GM12878 (cell line): ENCODE measurements around the gene SFMBT1. TPM values are rescaled to one million over a fixed set of nuclear protein-coding genes. Genes with fewer than 3 reads are reported as not detected.

Experiments
- ATAC-seq: fragments of 200-7000 bp; cut with Tn5 transposase; 3 replicates; pipeline ENCODE4 v1.9.1; 2020; ENCODE audit warnings: mild to moderate bottlenecking, moderate library complexity
- BruUV-seq: library from RNA; stranded (reverse); fragments of 400-500 nt; replicated peaks from 2 replicates; lab custom pipeline; 2021; lab: Mats Ljungman, UMichigan
- CTCF ChIA-PET: fragments of 300-600 bp; sonication (Branson Sonifier 250); formaldehyde crosslinking; extraction: SDS; loops from one replicate; lab custom pipeline; 2021; ENCODE audit warnings: inconsistent platforms; lab: Yijun Ruan, JAX
- POLR2A ChIA-PET: fragments of 350-600 bp; formaldehyde crosslinking; extraction: SDS; loops from one replicate; lab custom pipeline; 2021; ENCODE audit warnings: inconsistent platforms; lab: Charles Lee
- RAD21 ChIA-PET: fragments of 300-600 bp; sonication (Branson Sonifier 250); formaldehyde crosslinking; loops from one replicate; lab custom pipeline; 2023; ENCODE audit warnings: antibody characterized with exemption; ENCODE audit not compliant: unreplicated experiment; lab: Charles Lee
- SMC1A ChIA-PET: fragments of 300-600 bp; sonication (Branson Sonifier 250); formaldehyde crosslinking; loops from one replicate; lab custom pipeline; 2023; ENCODE audit not compliant: unreplicated experiment, uncharacterized antibody; lab: Charles Lee
- DNase-seq: peaks from one replicate; pipeline ENCODE4 v3.0.0-alpha.2; 2011; ENCODE audit warnings: low read depth, low spot score
- FAIRE-seq: peaks from 3 replicates; lab custom pipeline; 2011; peaks lifted over from hg19 to GRCh38; lab: Jason Lieb, UNC
- H2AFZ ChIP-seq: 2 replicates; pipeline ENCODE4 v1.6.0; 2011; ENCODE audit warnings: low read depth, low read length, control low read depth; ENCODE audit not compliant: control insufficient read depth
- H3K27ac ChIP-seq: 2 replicates; pipeline ENCODE4 v1.5.1; 2011; ENCODE audit warnings: control low read depth; ENCODE audit not compliant: control insufficient read depth, insufficient read depth
- H3K27me3 ChIP-seq, 2 experiments: replicated peaks in 1 of 2; 2 replicates each; pipeline versions ENCODE4 v1.6.0 to v1.6.1; 2011; ENCODE audit warnings: low read length in 1 of 2; ENCODE audit not compliant: control insufficient read depth in 2 of 2, insufficient read depth in 2 of 2
- H3K36me3 ChIP-seq, 2 experiments: 2 replicates each; pipeline ENCODE4 v1.5.1; 2011; ENCODE audit warnings: low read length in 1 of 2; ENCODE audit not compliant: control insufficient read depth in 2 of 2, insufficient read depth in 2 of 2
- H3K4me1 ChIP-seq: 2 replicates; pipeline ENCODE4 v1.6.1; 2011; ENCODE audit warnings: mild to moderate bottlenecking, low read length, moderate library complexity, mixed read lengths; ENCODE audit not compliant: control insufficient read depth, insufficient read depth
- H3K4me2 ChIP-seq: 2 replicates; pipeline ENCODE4 v1.6.0; 2011; ENCODE audit warnings: control low read depth; ENCODE audit not compliant: control insufficient read depth, insufficient read depth
- H3K4me3 ChIP-seq: fragments of 200-600 bp; sonication (generic); 2 replicates; pipeline ENCODE4 v1.5.1; 2016
- H3K79me2 ChIP-seq: 2 replicates; pipeline ENCODE4 v1.6.0; 2011; ENCODE audit warnings: low read length; ENCODE audit not compliant: control insufficient read depth, insufficient read depth
- H3K9ac ChIP-seq: 2 replicates; pipeline ENCODE4 v1.8.0; 2011; ENCODE audit warnings: low read length, control low read depth, mixed read lengths; ENCODE audit not compliant: control insufficient read depth, insufficient read depth
- H3K9me3 ChIP-seq: replicated peaks from 3 replicates; pipeline ENCODE4 v1.5.1; 2011; ENCODE audit warnings: mild to moderate bottlenecking, low read length; ENCODE audit not compliant: control insufficient read depth, insufficient read depth
- H4K20me1 ChIP-seq: 2 replicates; pipeline ENCODE4 v1.6.0; 2011; ENCODE audit not compliant: control insufficient read depth, insufficient read depth
- BRCA1 ChIP-seq: IDR thresholded peaks from 2 replicates; pipeline ENCODE4 v1.6.1; 2011; ENCODE audit warnings: low read depth, low read length, improper control_type of control experiment
- CBX5 ChIP-seq: sonication (generic); IDR thresholded peaks from 2 replicates; pipeline ENCODE4 v1.6.1; 2016; ENCODE audit warnings: low read depth, moderate library complexity, mild to moderate bottlenecking, inconsistent platforms
- CHD2 ChIP-seq: IDR thresholded peaks from 2 replicates; pipeline ENCODE4 v1.6.1; 2011; ENCODE audit warnings: low read depth, low read length, improper control_type of control experiment, borderline replicate concordance
- CHD4 ChIP-seq: fragments of 200-600 bp; sonication (generic); IDR thresholded peaks from 2 replicates; pipeline ENCODE4 v1.6.1; 2016; ENCODE audit warnings: mild to moderate bottlenecking
- CREB1 ChIP-seq: IDR thresholded peaks from 2 replicates; pipeline ENCODE4 v1.6.1; 2012; ENCODE audit warnings: low read depth, mild to moderate bottlenecking, inconsistent platforms
- CREM ChIP-seq: IDR thresholded peaks from 2 replicates; pipeline ENCODE4 v1.6.1; 2014; ENCODE audit warnings: antibody characterized with exemption, low read depth
- IKZF2 ChIP-seq, 2 experiments: fragments of 450-650 bp; IDR thresholded peaks; 2 replicates each; pipeline ENCODE4 v1.6.1; 2017; ENCODE audit warnings: mild to moderate bottlenecking in 2 of 2, moderate library complexity in 2 of 2
- IRF5 ChIP-seq: fragments of 450-650 bp; IDR thresholded peaks from 2 replicates; pipeline ENCODE4 v1.6.1; 2017; ENCODE audit warnings: borderline replicate concordance
- JUNB ChIP-seq: IDR thresholded peaks from 2 replicates; pipeline ENCODE4 v1.6.1; 2016; ENCODE audit warnings: antibody characterized with exemption, mild to moderate bottlenecking
- JUND ChIP-seq: IDR thresholded peaks from 2 replicates; pipeline ENCODE4 v1.6.1; 2012; ENCODE audit warnings: low read depth, mild to moderate bottlenecking, low read length, improper control_type of control experiment, moderate library complexity
- MEF2A ChIP-seq: IDR thresholded peaks from 2 replicates; pipeline ENCODE4 v1.6.1; 2011; ENCODE audit warnings: low read depth, mild to moderate bottlenecking, low read length, moderate library complexity; ENCODE audit not compliant: insufficient read depth
- MYB ChIP-seq: fragments of 150-350 bp; IDR thresholded peaks from 2 replicates; pipeline ENCODE4 v1.6.1; 2014; ENCODE audit warnings: mild to moderate bottlenecking, low read depth, low read length, borderline replicate concordance
- NRF1 ChIP-seq: conservative IDR thresholded peaks from 2 replicates; pipeline ENCODE4 v1.6.1; 2011; ENCODE audit warnings: mild to moderate bottlenecking, low read depth, low read length, improper control_type of control experiment
- PBX3 ChIP-seq: IDR thresholded peaks from 2 replicates; pipeline ENCODE4 v1.6.1; 2011; ENCODE audit warnings: mild to moderate bottlenecking, low read depth, low read length, moderate library complexity; ENCODE audit not compliant: insufficient replicate concordance
- PML ChIP-seq: IDR thresholded peaks from 2 replicates; pipeline ENCODE4 v1.6.1; 2012; ENCODE audit warnings: low read length, inconsistent platforms
- POLR2A ChIP-seq: IDR thresholded peaks from 2 replicates; pipeline ENCODE4 v1.6.1; 2011; ENCODE audit warnings: low read depth, mild to moderate bottlenecking, low read length
- TCF12 ChIP-seq: IDR thresholded peaks from 2 replicates; pipeline ENCODE4 v1.6.1; 2011; ENCODE audit warnings: low read depth, mild to moderate bottlenecking, low read length
- ZNF274 ChIP-seq: IDR thresholded peaks from one replicate; pipeline ENCODE4 v1.8.0; 2011; ENCODE audit not compliant: insufficient read length, insufficient read depth
- ZNF622 ChIP-seq: fragments of 450-650 bp; IDR thresholded peaks from 2 replicates; pipeline ENCODE4 v1.6.1; 2017; ENCODE audit warnings: mild to moderate bottlenecking, inconsistent platforms
- ZNF687 ChIP-seq: fragments of 450-650 bp; IDR thresholded peaks from 2 replicates; pipeline ENCODE4 v1.6.1; 2017; ENCODE audit warnings: mild to moderate bottlenecking, moderate library complexity
- WGBS: methylation state at CpG from one replicate; pipeline ENCODE4 v1.1.6; 2016; ENCODE audit warnings: low lambda C conversion rate; ENCODE audit not compliant: insufficient replicate concordance, insufficient coverage; ENCODE audit errors: missing lambda C conversion rate; 5-methylcytosine and 5-hydroxymethylcytosine counted together
- in situ Hi-C: fragments of 300-500 bp; cut with MboI; formaldehyde crosslinking; loops from 9 replicates; pipeline ENCODE4 v1.14.3; 2018; ENCODE audit warnings: mixed read lengths
- intact Hi-C: fragments of 100-400 bp; cut with micrococcal nuclease; formaldehyde crosslinking; loops from one replicate; pipeline ENCODE4 v1.14.2; 2022; ENCODE audit not compliant: unreplicated experiment
- polyA plus RNA-seq, 11 experiments: library from polyadenylated mRNA; depleted of rRNA in 4 of 11; unstranded in 6 of 11; stranded (reverse) in 5 of 11; fragments of >200 nt; fragmentation: Nextera tagmentation in 4 of 11; fragmentation: Illumina TruSeq in 1 of 11; extraction: Ambion mirVana in 4 of 11; extraction: Trizol in 1 of 11; gene quantifications; 1 replicate in 1 of 11; 2 replicates in 10 of 11; pipeline versions ENCODE4 v1.2.1 to v1.2.3, GENCODE V29; 2011 to 2016; ENCODE audit warnings: inconsistent platforms in 2 of 11, missing spikeins in 2 of 11, low read depth in 1 of 11
- total RNA-seq, 4 experiments: library from RNA; depleted of rRNA in 3 of 4; stranded (reverse); fragments of >200 nt in 3 of 4; fragmentation: Illumina TruSeq in 1 of 4; extraction: Trizol in 1 of 4; gene quantifications; 2 replicates each; pipeline versions ENCODE4 v1.2.1 to v1.2.3, GENCODE V29; 2013 to 2021

Gene SFMBT1
- total and polyA plus RNA-seq, 10 of the 15 experiments (the other 5 are each of a cell fraction or from before 2014, with no cell fraction given) = 3.2 to 19.5 (median 11.4) TPM

GRCh38 chr3:53038679-53039375, 7.0 kb downstream of the SFMBT1 start:
- DNase-seq = no peak
- H3K9me3 ChIP-seq = no peaks in the 10 kb centered on the region
- intact Hi-C loops = no loop called here
- H3K4me3 ChIP-seq = no peak overlapping the region
- in situ Hi-C loops = no loop called here
- no peaks in the 10 kb centered on the region for H3K27me3 ChIP-seq
- peaks cover 43% of the 10 kb centered on the region for H3K79me2 ChIP-seq
- H3K27ac ChIP-seq = no peak overlapping the region
- 0 out of 2 replicates have a peak overlapping the region, but pooled peaks have one; percentile 3 for H3K4me2 ChIP-seq
- BruUV-seq = no TSS peak
- no peak overlapping the region for H2AFZ ChIP-seq
- 76% methylated on average over 5 of the region's 5 CpGs for WGBS
- ChIA-PET CTCF (no interaction called here), RAD21 (no interaction called here), SMC1A (no interaction called here)
- no peak for ATAC-seq
- H3K4me1 ChIP-seq = peaks cover 39% of the 10 kb centered on the region
- H4K20me1 ChIP-seq = no peaks in the 10 kb centered on the region
- H3K9ac ChIP-seq = no peak overlapping the region
- no peaks in the 10 kb centered on the region for H3K36me3 ChIP-seq
- FAIRE-seq = no peak
- TF ChIP-seq NRF1 (no peak), JUND (no peak), IKZF2 (IDR thresholded peaks at IDR 0.05) (no peak), CHD2 (no peak), BRCA1 (no peak), CREB1 (no peak), CHD4 (no peak), IRF5 (no peak), ZNF687 (no peak), TCF12 (no peak), PBX3 (no peak), PML (no peak), ZNF274 (no peak), MYB (no peak), CBX5 (no peak), JUNB (no peak), ZNF622 (no peak), CREM (no peak), MEF2A (no peak), POLR2A (no peak)
- TF ChIP-seq, all 136 proteins: peak for 0
- POLR2A ChIA-PET = interaction anchor here (0.5 kb wide), 1 partner anchor 16 kb away, joined by 7 read pairs; no protein-coding TSS in a partner anchor
